HepG2 (cell line): ENCODE measurements around the gene TMEM14C. TPM values are rescaled to one million over a fixed set of nuclear protein-coding genes. Genes with fewer than 3 reads are reported as not detected.
A peak's percentile ranks its signal among the peaks of the same experiment; 100 is the strongest.

Experiments
- DZIP1 ChIP-seq: sonication (generic); formaldehyde crosslinking; IDR thresholded peaks from 2 replicates; pipeline ENCODE4 v1.5.0; 2020; ENCODE audit warnings: mild to moderate bottlenecking, missing genetic modification reagents
- E2F5 ChIP-seq: sonication (generic); formaldehyde crosslinking; conservative IDR thresholded peaks from 2 replicates; pipeline ENCODE4 v1.4.0; 2020; ENCODE audit warnings: missing genetic modification reagents
- GABPB1 ChIP-seq: IDR thresholded peaks from 2 replicates; pipeline ENCODE4 v1.6.1; 2016; ENCODE audit warnings: mild to moderate bottlenecking, missing genetic modification reagents, moderate library complexity, missing compliant biosample characterization
- GTF2F1 ChIP-seq: fragments of 150-350 bp; IDR thresholded peaks from 2 replicates; pipeline ENCODE4 v1.6.1; 2014; ENCODE audit warnings: low read length
- HDAC6 ChIP-seq: fragments of 200-600 bp; sonication (generic); IDR thresholded peaks from 2 replicates; pipeline ENCODE4 v1.7.0; 2017; ENCODE audit warnings: mild to moderate bottlenecking, antibody characterized with exemption, low read length, low read depth
- MED13 ChIP-seq: sonication (generic); formaldehyde crosslinking; IDR thresholded peaks from 2 replicates; pipeline ENCODE4 v1.5.0; 2020; ENCODE audit warnings: missing genetic modification reagents
- NFIB ChIP-seq: sonication (generic); formaldehyde crosslinking; IDR thresholded peaks from 2 replicates; pipeline ENCODE4 v1.9.0; 2021; ENCODE audit warnings: missing genetic modification reagents, mild to moderate bottlenecking, borderline replicate concordance
- NR2F2 ChIP-seq: IDR thresholded peaks from 2 replicates; pipeline ENCODE4 v1.6.1; 2012; ENCODE audit warnings: low read depth, inconsistent platforms, borderline replicate concordance
- RCOR2 ChIP-seq: IDR thresholded peaks from 2 replicates; pipeline ENCODE4 v1.6.1; 2016; ENCODE audit warnings: missing biosample characterization, missing genetic modification reagents
- REL ChIP-seq: sonication (generic); formaldehyde crosslinking; conservative IDR thresholded peaks from 2 replicates; pipeline ENCODE4 v1.8.0; 2022; ENCODE audit warnings: mild to moderate bottlenecking, missing genetic modification reagents, moderate library complexity
- SALL2 ChIP-seq: sonication (generic); formaldehyde crosslinking; IDR thresholded peaks from 2 replicates; pipeline ENCODE4 v1.8.1; 2023; ENCODE audit warnings: mild to moderate bottlenecking, missing genetic modification reagents, inconsistent platforms
- SP140L ChIP-seq: sonication (generic); formaldehyde crosslinking; IDR thresholded peaks from 2 replicates; pipeline ENCODE4 v1.4.0; 2020; ENCODE audit warnings: missing genetic modification reagents, borderline replicate concordance
- TMF1 ChIP-seq: sonication (generic); formaldehyde crosslinking; IDR thresholded peaks from 2 replicates; pipeline ENCODE4 v1.8.1; 2022; ENCODE audit warnings: low read depth, missing genetic modification reagents
- ZNF546 ChIP-seq: sonication (generic); formaldehyde crosslinking; conservative IDR thresholded peaks from 2 replicates; pipeline ENCODE4 v1.8.1; 2023; ENCODE audit warnings: mild to moderate bottlenecking, missing genetic modification reagents
- ZSCAN12 ChIP-seq: sonication (generic); formaldehyde crosslinking; IDR thresholded peaks from 2 replicates; pipeline ENCODE4 v1.9.0; 2021; ENCODE audit warnings: mild to moderate bottlenecking, missing genetic modification reagents
- polyA plus RNA-seq, 8 experiments: library from polyadenylated mRNA; depleted of rRNA in 3 of 8; stranded (reverse) in 7 of 8; unstranded in 1 of 8; fragments of >200 nt; fragmentation: Illumina TruSeq in 4 of 8; extraction: Trizol in 4 of 8; gene quantifications; 2 replicates each; pipeline versions ENCODE4 v1.2.1 to v1.2.3, GENCODE V29; 2011 to 2016; ENCODE audit warnings: low read depth in 4 of 8, missing spikeins in 1 of 8, mixed read lengths in 1 of 8; ENCODE audit not compliant: insufficient read depth in 1 of 8
- total RNA-seq, 5 experiments: library from RNA; depleted of rRNA; stranded (reverse); fragments of >200 nt; fragmentation: Illumina TruSeq; extraction: Trizol; gene quantifications; 2 replicates each; pipeline ENCODE4 v1.2.3, GENCODE V29; 2016; ENCODE audit warnings: low read depth in 1 of 5
- TF ChIP-seq, protein P1 (sequence below): sonication (generic); formaldehyde crosslinking; conservative IDR thresholded peaks from 2 replicates; pipeline ENCODE4 v1.8.1; 2023; ENCODE audit warnings: missing genetic modification reagents
- TF ChIP-seq, protein P2 (sequence below): sonication (generic); formaldehyde crosslinking; IDR thresholded peaks from 2 replicates; pipeline ENCODE4 v1.5.0; 2020; ENCODE audit warnings: missing genetic modification reagents

Gene TMEM14C
- total and polyA plus RNA-seq, 2 of the 13 experiments (the other 11 are each of a cell fraction or from before 2014, with no cell fraction given): 184 TPM

- TF ChIP-seq DZIP1 (CRISPR knock-in tag) (no peak), RCOR2 (CRISPR knock-in tag) (no peak), E2F5 (CRISPR knock-in tag) (no peak), GABPB1 (CRISPR knock-in tag) (no peak), ZSCAN12 (no peak), HDAC6 (no peak), REL (CRISPR knock-in tag) (0 out of 2 replicates have a peak, but pooled peaks have one; percentile 19), GTF2F1 (no peak), SP140L (CRISPR knock-in tag) (no peak), NFIB (CRISPR knock-in tag) (no peak), TMF1 (CRISPR knock-in tag) (no peak), NR2F2 (no peak), MED13 (CRISPR knock-in tag) (0 out of 2 replicates have a peak, but pooled peaks have one; percentile 5), ZNF546 (CRISPR knock-in tag) (no peak), SALL2 (CRISPR knock-in tag) (0 out of 2 replicates have a peak, but pooled peaks have one; percentile 1)
- TF ChIP-seq, protein P1, sequence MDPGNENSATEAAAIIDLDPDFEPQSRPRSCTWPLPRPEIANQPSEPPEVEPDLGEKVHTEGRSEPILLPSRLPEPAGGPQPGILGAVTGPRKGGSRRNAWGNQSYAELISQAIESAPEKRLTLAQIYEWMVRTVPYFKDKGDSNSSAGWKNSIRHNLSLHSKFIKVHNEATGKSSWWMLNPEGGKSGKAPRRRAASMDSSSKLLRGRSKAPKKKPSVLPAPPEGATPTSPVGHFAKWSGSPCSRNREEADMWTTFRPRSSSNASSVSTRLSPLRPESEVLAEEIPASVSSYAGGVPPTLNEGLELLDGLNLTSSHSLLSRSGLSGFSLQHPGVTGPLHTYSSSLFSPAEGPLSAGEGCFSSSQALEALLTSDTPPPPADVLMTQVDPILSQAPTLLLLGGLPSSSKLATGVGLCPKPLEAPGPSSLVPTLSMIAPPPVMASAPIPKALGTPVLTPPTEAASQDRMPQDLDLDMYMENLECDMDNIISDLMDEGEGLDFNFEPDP (CRISPR knock-in tag): 0 out of 2 replicates have a peak, but pooled peaks have one; percentile 21
- TF ChIP-seq, protein P2, sequence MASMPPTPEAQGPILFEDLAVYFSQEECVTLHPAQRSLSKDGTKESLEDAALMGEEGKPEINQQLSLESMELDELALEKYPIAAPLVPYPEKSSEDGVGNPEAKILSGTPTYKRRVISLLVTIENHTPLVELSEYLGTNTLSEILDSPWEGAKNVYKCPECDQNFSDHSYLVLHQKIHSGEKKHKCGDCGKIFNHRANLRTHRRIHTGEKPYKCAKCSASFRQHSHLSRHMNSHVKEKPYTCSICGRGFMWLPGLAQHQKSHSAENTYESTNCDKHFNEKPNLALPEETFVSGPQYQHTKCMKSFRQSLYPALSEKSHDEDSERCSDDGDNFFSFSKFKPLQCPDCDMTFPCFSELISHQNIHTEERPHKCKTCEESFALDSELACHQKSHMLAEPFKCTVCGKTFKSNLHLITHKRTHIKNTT (CRISPR knock-in tag): no peak
Measured at GRCh38 chr6:10746915-10747250, 24.0 kb downstream of the TMEM14C start (continued).
